Keratinocyte (primary cell): ENCODE results near the gene NBL1. TPM values are rescaled to one million over a fixed set of nuclear protein-coding genes. Genes with fewer than 3 reads are reported as not detected.

ENCODE experiments used
- DNase-seq: peaks from one replicate; pipeline ENCODE4 v3.0.0-alpha.2; 2011; ENCODE audit warnings: low read depth, missing footprints, low spot score
- FAIRE-seq: peaks from 2 replicates; lab custom pipeline; 2011; peaks lifted over from hg19 to GRCh38; lab: Jason Lieb, UNC
- H2AFZ ChIP-seq: 2 replicates; pipeline ENCODE4 v1.6.0; 2012; ENCODE audit warnings: low read length, control low read depth, inconsistent platforms; ENCODE audit not compliant: control insufficient read depth
- H3K27ac ChIP-seq: 2 replicates; pipeline ENCODE4 v1.5.1; 2011; ENCODE audit warnings: low read length; ENCODE audit not compliant: control insufficient read depth, insufficient read depth
- H3K27me3 ChIP-seq: 3 replicates; pipeline ENCODE4 v1.6.0; 2011; ENCODE audit warnings: low read length; ENCODE audit not compliant: control insufficient read depth, insufficient read depth; ENCODE audit errors: extremely low read depth
- H3K36me3 ChIP-seq, 2 experiments: 2 replicates in 1 of 2; 3 replicates in 1 of 2; pipeline ENCODE4 v1.5.1; 2011; ENCODE audit warnings: low read length in 2 of 2, mild to moderate bottlenecking in 1 of 2; ENCODE audit not compliant: control insufficient read depth in 2 of 2, insufficient read depth in 2 of 2; ENCODE audit errors: extremely low read depth in 1 of 2
- H3K4me1 ChIP-seq: 3 replicates; pipeline ENCODE4 v1.5.1; 2011; ENCODE audit warnings: low read length; ENCODE audit not compliant: control insufficient read depth, insufficient read depth; ENCODE audit errors: extremely low read depth
- H3K4me2 ChIP-seq: 3 replicates; pipeline ENCODE4 v1.6.0; 2011; ENCODE audit warnings: low read depth, low read length; ENCODE audit not compliant: control insufficient read depth, insufficient read depth; ENCODE audit errors: extremely low read depth
- H3K4me3 ChIP-seq, 3 experiments: fragments of 200-600 bp in 1 of 3; sonication (generic) in 1 of 3; 2 replicates in 2 of 3; 3 replicates in 1 of 3; pipeline ENCODE4 v1.5.1; 2011 to 2016; ENCODE audit warnings: low read length in 3 of 3, mild to moderate bottlenecking in 3 of 3, control low read depth in 2 of 3, inconsistent platforms in 1 of 3, low read depth in 1 of 3, mixed read lengths in 1 of 3, mixed run types in 1 of 3, moderate library complexity in 1 of 3; ENCODE audit not compliant: control insufficient read depth in 2 of 3, insufficient read depth in 2 of 3; ENCODE audit errors: extremely low read depth in 1 of 3
- H3K79me2 ChIP-seq: 2 replicates; pipeline ENCODE4 v1.6.0; 2012; ENCODE audit warnings: low read length; ENCODE audit not compliant: control insufficient read depth, insufficient read depth
- H3K9ac ChIP-seq: 3 replicates; pipeline ENCODE4 v1.6.0; 2011; ENCODE audit warnings: low read length; ENCODE audit not compliant: control insufficient read depth, insufficient read depth; ENCODE audit errors: extremely low read depth
- H3K9me1 ChIP-seq: 3 replicates; pipeline ENCODE4 v1.6.0; 2011; ENCODE audit warnings: low read length; ENCODE audit not compliant: control insufficient read depth, insufficient read depth; ENCODE audit errors: extremely low read depth
- H3K9me3 ChIP-seq: 2 replicates; pipeline ENCODE4 v1.5.1; 2012; ENCODE audit warnings: low read depth, low read length; ENCODE audit not compliant: control insufficient read depth
- H4K20me1 ChIP-seq: 3 replicates; pipeline ENCODE4 v1.6.0; 2011; ENCODE audit warnings: low read length; ENCODE audit not compliant: control insufficient read depth, insufficient read depth; ENCODE audit errors: extremely low read depth
- CTCF ChIP-seq, 3 experiments: IDR thresholded peaks in 1 of 3; conservative IDR thresholded peaks in 1 of 3; optimal IDR thresholded peaks in 1 of 3; 2 replicates in 2 of 3; 3 replicates in 1 of 3; pipeline versions ENCODE3 to v1.5.1; 2011; ENCODE audit warnings: low read length in 3 of 3, mild to moderate bottlenecking in 3 of 3, moderate library complexity in 2 of 3, control low read depth in 1 of 3, inconsistent platforms in 1 of 3; ENCODE audit not compliant: insufficient read depth in 2 of 3; ENCODE audit errors: extremely low read depth in 1 of 3
- EZH2 ChIP-seq: IDR thresholded peaks from one replicate; pipeline ENCODE4 v1.6.1; 2012; ENCODE audit warnings: inconsistent platforms, mild to moderate bottlenecking, low read length, moderate library complexity
- dilution Hi-C: fragments of 300-500 bp; cut with MboI; formaldehyde crosslinking; loops from one replicate; pipeline ENCODE4 v1.7.0; 2020; ENCODE audit warnings: low sequenced_read_pairs; ENCODE audit not compliant: extremely low pct_ligation_motif_present
- polyA plus RNA-seq, 5 experiments: library from polyadenylated mRNA; depleted of rRNA in 3 of 5; stranded (reverse) in 3 of 5; stranded (forward) in 1 of 5; unstranded in 1 of 5; fragments of >200 nt; gene quantifications; 1 replicate in 1 of 5; 2 replicates in 3 of 5; 3 replicates in 1 of 5; pipeline versions ENCODE4 v1.2.1 to v1.2.3, GENCODE V29; 2011 to 2012; ENCODE audit warnings: missing spikeins in 2 of 5, low read depth in 1 of 5, low replicate concordance in 1 of 5

The NBL1 gene
- polyA plus RNA-seq, 1 donor (not counting 4 experiments of a cell fraction or from before 2014, with no cell fraction given): 74.5 TPM

GRCh38 chr1:19655718-19656080 is 11.6 kb downstream of the NBL1 start:
- Histone ChIP-seq H3K27ac (no peak overlapping the region), H3K27me3 (no peaks in the 10 kb centered on the region), H3K79me2 (peaks cover 16% of the 10 kb centered on the region), H3K9me1 (peaks cover 2% of the 10 kb centered on the region), H4K20me1 (peaks cover 2% of the 10 kb centered on the region), H3K9ac (no peak overlapping the region), H3K4me3 (no peak overlapping the region), H3K9me3 (no peaks in the 10 kb centered on the region), H3K4me1 (peaks cover 30% of the 10 kb centered on the region), H3K36me3 (peaks cover 3 to 11% of the 10 kb centered on the region in 2 experiments), H2AFZ (no peak overlapping the region), H3K4me2 (no peak overlapping the region)
- DNase-seq: no peak
- TF ChIP-seq CTCF (optimal IDR thresholded peaks at IDR 0.05 in 1 of 3, IDR thresholded peaks at IDR 0.05 in 1 of 3, conservative IDR thresholded peaks at IDR 0.05 in 1 of 3; ENCODE audit: extremely low read depth in 1 of 3, insufficient read depth in 2 of 3, low read length in 3 of 3): no peak
- dilution Hi-C loops: no loop called here
- FAIRE-seq: no peak

DNA sequence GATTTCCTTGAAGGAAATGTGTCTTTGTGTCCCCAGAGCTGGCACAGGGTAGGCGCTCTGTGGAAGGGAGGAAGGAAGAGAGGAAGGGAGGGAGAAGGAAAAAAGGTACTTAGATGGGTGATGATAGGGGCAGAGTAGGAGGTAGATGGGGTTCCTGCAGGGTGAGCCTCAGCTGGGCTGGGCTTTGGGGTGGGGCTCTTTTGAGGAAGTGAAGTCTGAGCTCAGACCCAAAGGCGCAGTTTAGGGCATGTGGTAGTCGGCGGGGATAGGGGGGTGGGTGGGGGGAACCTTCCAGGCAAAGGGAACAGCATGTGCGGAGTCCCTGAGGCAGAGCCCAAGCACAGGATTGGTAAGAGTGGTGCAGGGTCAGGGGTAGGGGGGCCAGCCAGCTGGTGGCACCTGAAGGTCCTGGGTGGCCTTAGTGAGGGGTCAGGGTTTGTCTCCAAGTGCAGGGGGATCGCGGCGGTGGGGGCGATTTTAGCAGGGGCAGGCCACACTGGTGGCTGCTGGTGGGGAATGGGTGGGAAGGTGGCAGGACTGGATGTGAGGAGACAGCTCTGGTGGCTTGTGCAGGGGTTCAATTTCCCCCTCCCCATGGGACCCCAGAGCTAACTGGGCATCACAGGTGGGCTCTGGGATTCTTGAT is 12.1 kb downstream of the NBL1 start:
- H3K9me1 ChIP-seq: no peaks in the 10 kb centered on the region
- H3K4me2 ChIP-seq: no peak overlapping the region
- peaks cover 0 to 11% of the 10 kb centered on the region in 2 experiments for H3K36me3 ChIP-seq
- no peak overlapping the region for H3K9ac ChIP-seq
- no peaks in the 10 kb centered on the region for H3K27me3 ChIP-seq
- H3K79me2 ChIP-seq: peaks cover 11% of the 10 kb centered on the region
- DNase-seq (no peak), FAIRE-seq (no peak)
- no peak overlapping the region for H3K27ac ChIP-seq
- TF ChIP-seq EZH2: no peak
- no peak for TF ChIP-seq CTCF (optimal IDR thresholded peaks at IDR 0.05 in 1 of 3, IDR thresholded peaks at IDR 0.05 in 1 of 3, conservative IDR thresholded peaks at IDR 0.05 in 1 of 3; ENCODE audit: extremely low read depth in 1 of 3, insufficient read depth in 2 of 3, low read length in 3 of 3)
- dilution Hi-C loops: no loop called here
- H2AFZ ChIP-seq: no peak overlapping the region
- H4K20me1 ChIP-seq: peaks cover 2% of the 10 kb centered on the region
- H3K4me1 ChIP-seq: peaks cover 27% of the 10 kb centered on the region
- no peaks in the 10 kb centered on the region for H3K9me3 ChIP-seq
- H3K4me3 ChIP-seq: no peak overlapping the region
